ENCODE measurements around the gene FUOM. TPM values are rescaled to one million over a fixed set of nuclear protein-coding genes. Genes with fewer than 3 reads are reported as not detected.
A peak's percentile ranks its signal among the peaks of the same experiment; 100 is the strongest.
"Not testable (repeated sequence)": the region's sequence is repeated elsewhere in the genome, so short reads cannot be mapped to it uniquely, and the experiment has no call there.

The FUOM gene
- total RNA-seq, 1 donor from 2014 or later: 42.6 TPM

- H3K4me3 Mint-ChIP-seq: no peak overlapping the region
- H3K36me3 Mint-ChIP-seq: peaks cover 8% of the 10 kb centered on the region
- H3K9me3 Mint-ChIP-seq: no peaks in the 10 kb centered on the region
- H3K4me1 Mint-ChIP-seq: peaks cover 13% of the 10 kb centered on the region
- peak in 1 of 2 experiments; percentile 29 for DNase-seq (ENCODE audit: low spot score in 2 of 2, unreplicated experiment in 2 of 2)
- no peak for TF ChIP-seq CTCF (IDR thresholded peaks at IDR 0.05; ENCODE audit: unreplicated experiment)
- H3K27me3 Mint-ChIP-seq (ENCODE audit: low read depth): no peaks in the 10 kb centered on the region
- no peak overlapping the region for H3K27ac Mint-ChIP-seq
Measured at GRCh38 chr10:133391249-133391635, 33.4 kb upstream of the FUOM start.

GRCh38 chr10:133390597-133391248, 32.9 kb upstream of the FUOM start:
- H3K4me3 Mint-ChIP-seq: no peak overlapping the region
- H3K27ac Mint-ChIP-seq: no peak overlapping the region
- TF ChIP-seq CTCF (IDR thresholded peaks at IDR 0.05; ENCODE audit: unreplicated experiment): no peak

GRCh38 chr10:133388973-133389818, 31.4 kb upstream of the FUOM start:
- Mint-ChIP-seq H3K4me1 (peaks cover 2% of the 10 kb centered on the region), H3K36me3 (peaks cover 14% of the 10 kb centered on the region), H3K9me3 (no peaks in the 10 kb centered on the region), H3K27me3 (ENCODE audit: low read depth) (no peaks in the 10 kb centered on the region), H3K27ac (no peak overlapping the region), H3K4me3 (no peak overlapping the region)
- TF ChIP-seq CTCF (IDR thresholded peaks at IDR 0.05; ENCODE audit: unreplicated experiment): no peak
- peak in 1 of 2 experiments; percentile 29 for DNase-seq (ENCODE audit: low spot score in 2 of 2, unreplicated experiment in 2 of 2)

More at GRCh38 chr10:133390597-133391248, 32.9 kb upstream of the FUOM start:
- Mint-ChIP-seq H3K36me3 (peaks cover 10% of the 10 kb centered on the region), H3K4me1 (peaks cover 12% of the 10 kb centered on the region), H3K27me3 (ENCODE audit: low read depth) (no peaks in the 10 kb centered on the region), H3K9me3 (no peaks in the 10 kb centered on the region)
- peak in 1 of 2 experiments; percentile 19 for DNase-seq (ENCODE audit: low spot score in 2 of 2, unreplicated experiment in 2 of 2)

GRCh38 chr10:133388236-133388972, 30.6 kb upstream of the FUOM start:
- Mint-ChIP-seq H3K9me3 (no peaks in the 10 kb centered on the region), H3K27ac (no peak overlapping the region), H3K4me1 (no peaks in the 10 kb centered on the region), H3K4me3 (no peak overlapping the region), H3K27me3 (ENCODE audit: low read depth) (no peaks in the 10 kb centered on the region), H3K36me3 (peaks cover 15% of the 10 kb centered on the region)
- peak in 1 of 2 experiments; percentile 22 for DNase-seq (ENCODE audit: low spot score in 2 of 2, unreplicated experiment in 2 of 2)
- TF ChIP-seq CTCF (IDR thresholded peaks at IDR 0.05; ENCODE audit: unreplicated experiment): no peak

GRCh38 chr10:133386951-133387350, 29.1 kb upstream of the FUOM start:
- H3K27ac Mint-ChIP-seq; H3K4me3 Mint-ChIP-seq; H3K4me1 Mint-ChIP-seq; DNase-seq (ENCODE audit: low spot score in 2 of 2, unreplicated experiment in 2 of 2); H3K27me3 Mint-ChIP-seq (ENCODE audit: low read depth); H3K9me3 Mint-ChIP-seq: not testable (repeated sequence)
- peaks cover 18% of the 10 kb centered on the region for H3K36me3 Mint-ChIP-seq

Measured in mesothelial cell of epicardium (in vitro differentiated cells).